Left hindlimb (tissue), 1 donor: Measurements from ENCODE around the gene KY.
A peak's percentile ranks its signal among the peaks of the same experiment; 100 is the strongest.

Experiments used
- DNase-seq: peaks from one replicate; pipeline ENCODE4 v3.0.0-alpha.2; 2018

Gene KY, protein sequence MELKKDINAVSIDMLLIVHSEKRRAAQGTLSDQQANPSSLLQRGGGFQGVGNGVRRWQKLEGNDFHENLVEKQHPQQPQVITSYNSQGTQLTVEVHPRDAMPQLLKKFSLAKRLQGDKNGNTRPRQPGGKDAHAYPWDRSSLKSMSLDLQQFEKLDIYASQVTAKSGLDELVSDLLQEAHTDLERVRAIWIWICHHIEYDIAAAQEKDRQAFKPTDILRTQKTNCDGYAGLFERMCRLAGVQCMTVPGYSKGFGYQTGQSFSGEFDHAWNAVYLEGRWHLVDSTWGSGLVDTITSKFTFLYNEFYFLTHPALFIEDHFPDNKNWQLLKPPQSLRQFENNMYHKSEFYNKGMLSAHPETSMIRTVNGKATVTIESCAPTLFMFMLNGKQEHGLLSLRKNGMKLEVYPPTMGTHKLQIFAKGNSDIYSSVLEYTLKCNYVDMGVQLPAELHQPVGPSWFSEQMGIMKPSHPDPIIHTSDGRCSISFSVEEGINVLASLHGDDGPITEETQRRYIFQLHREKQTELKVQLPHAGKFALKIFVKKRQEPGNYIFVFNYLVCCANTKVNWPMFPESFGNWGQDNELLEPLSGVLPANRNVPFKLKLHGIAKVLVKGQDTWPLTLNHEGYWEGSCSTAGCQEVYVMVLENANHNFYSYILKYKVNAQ

DNA sequence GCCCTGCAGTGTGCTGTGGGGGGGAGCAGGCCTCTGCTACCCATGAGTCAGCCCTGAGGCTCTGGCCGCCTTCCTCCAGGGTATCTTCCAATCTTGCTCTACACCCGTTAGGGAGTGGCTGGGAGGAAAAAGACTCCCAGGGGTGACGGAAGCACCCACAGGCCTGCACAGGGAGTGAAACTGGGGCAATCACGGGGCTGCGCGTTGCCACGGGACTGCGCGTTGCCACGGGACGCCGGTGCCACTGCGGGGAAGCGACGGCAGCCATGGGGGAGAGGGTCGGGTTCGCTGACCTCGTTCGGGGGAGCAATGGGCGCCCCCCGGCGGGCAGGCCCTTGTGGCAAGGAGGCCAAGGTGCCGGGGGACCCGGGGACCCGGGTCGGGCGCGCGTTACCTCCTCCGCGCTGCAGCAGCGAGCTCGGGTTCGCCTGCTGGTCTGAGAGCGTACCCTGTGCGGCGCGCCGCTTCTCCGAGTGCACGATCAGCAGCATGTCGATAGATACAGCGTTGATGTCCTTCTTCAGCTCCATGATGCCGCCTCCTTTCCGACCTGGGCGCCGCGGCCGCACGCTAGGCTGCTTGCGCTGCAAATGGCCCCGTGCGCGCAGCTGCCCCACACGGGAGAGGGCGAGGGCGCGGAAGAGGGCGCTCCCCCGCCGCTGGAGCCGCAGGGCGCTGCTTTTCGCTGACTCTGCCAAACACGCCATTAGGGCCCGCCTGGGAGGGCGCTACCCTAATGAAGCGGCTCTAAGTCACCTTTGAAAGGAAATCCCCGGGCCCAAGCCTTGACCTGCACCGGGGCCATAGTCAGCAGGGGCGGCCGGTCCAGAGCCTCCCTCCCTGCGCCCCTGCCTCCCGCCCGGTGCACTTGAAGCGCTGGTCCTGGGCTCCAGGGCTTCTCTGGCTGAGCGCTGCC, at the start of gene KY:
Gene KY (minus strand): TSS at position 592 of the 916 bp plus-strand sequence. CDS start 62 bp downstream, at position 530.
- DNase-seq = peak; percentile 73

DNA sequence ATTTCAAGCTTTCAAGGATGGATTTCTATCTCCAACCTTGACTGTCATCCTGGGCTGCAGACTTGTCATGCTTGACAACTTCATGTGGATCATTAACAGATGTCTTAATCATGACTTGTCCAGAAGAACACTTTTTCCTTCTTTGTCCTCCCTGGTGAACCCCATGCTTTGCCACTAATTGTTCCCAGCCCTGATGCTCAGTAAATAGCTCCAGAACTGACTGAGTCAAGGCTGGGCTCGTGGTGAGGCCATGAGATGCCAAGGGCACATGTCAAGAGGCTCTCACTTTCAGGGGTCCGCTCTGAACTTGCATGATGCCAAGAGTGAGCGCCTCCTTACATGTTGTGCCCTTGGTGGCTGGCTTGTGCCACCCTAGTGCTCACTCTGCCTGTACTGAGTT, 48.9 kb upstream of the KY start:
- no peak for DNase-seq

DNA sequence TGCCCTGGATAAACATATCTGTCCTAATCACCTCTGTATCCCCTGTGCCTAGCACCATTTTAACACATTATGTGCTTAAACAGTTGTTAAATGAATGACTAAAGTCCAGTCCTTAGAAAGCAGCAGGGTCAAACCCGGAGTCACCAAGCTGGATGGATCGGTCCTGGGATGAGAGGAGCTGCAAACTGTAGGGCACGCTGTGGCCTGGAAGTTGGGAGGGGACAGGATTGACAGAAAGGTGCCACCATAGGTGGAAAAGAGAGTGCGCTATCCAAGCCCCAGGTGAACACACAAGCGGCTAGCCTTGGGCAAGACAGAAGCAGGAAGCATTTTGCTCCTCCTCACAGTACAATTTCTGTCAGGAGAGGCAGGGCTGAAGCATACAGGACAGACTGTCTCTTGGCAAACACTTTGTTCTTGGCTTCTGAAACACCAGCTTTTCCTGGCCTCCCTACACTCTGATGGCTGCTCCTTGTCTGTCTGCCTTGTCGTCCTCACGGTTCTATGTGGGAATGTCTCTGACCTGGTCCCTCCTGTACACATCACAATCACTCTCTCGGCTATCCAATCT, 48.4 kb upstream of the KY start:
- no peak for DNase-seq

DNA sequence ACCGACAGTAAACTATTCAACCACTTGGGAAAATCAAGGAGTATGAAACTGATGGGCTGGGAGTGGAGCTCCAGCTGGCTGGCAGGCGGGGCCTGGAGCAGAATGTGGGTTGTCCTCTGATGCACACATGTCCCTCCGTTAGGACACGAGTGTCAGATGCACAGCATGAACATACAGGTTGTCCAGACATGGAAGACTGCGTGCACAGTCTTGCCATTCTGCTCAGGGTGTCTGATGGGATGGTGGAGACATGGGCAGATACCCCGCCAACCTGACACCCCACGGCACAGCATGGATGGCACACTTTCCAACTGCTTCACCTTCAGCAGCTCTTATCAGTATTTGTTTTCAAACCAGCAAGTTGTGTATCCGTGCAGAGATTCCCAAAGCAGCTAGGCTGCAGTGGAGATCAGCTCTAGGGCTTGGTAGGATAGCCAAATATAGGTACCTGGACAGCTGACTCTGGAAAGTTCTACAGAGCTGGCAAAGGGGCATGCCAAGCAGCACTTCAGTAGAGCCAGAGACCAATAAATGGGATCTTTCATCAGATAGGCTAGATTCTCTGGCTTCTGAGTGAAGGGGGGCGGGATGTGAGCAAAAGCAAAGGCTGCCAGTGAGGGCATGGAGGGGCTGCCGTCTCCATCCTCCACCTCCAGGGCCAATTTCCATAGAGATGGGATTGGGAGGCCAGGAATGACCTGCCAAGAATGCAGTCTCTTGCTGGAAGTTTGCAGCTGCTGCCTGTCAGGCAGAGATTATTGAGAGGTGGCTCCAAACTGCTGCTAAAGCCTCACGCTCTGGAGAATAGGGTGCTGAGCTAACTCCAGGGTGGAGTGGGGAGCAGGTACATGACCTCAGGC, 47.2 kb upstream of the KY start:
- peak; percentile 63 for DNase-seq

DNA sequence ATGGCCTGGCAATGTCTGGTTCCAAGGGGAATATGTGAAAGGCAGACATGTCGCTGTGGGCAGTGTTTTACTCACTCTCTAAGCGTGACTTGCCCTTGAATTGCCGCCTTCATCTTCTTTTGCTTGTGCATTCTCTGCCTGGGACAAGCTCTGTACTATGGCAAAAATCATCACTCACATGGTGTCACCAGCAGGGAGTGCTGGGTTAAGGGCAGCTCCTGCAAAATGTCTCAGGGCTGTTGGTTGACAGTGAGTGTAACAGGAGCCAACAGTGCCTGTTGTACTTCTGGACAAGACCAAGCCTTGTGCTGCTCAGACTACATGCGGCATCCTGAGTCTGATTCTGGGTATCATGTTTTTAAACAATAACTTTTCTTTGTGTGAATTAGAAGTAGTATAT, 45.3 kb upstream of the KY start:
- DNase-seq = no peak

DNA sequence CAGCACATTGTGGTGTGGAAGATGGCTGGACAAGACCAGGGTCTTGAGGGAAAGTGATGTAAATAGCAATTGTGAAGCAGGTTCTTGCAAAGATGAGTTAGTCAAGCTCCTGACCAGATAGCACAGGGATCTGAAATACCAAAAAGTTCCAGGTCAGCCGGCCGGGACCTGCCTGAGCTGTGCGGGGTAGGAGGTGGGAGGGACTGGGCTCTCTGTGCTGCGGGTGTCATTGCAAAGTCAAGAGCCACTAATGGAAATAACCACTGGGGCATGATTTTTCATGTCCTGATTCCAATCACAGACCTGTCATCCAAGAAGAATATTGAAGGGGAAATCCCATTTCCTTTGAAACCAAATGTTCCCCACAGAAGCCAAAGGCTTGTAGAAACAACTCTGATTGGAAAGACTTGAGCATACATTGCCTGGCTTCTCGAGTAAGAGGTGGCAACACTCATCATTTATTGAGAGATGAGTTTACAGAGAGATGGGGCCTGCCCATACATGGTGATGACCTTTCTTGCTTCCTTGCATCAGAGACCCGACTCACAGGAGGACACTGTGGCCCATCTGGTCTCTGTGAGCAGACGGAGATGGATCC, 44.2 kb upstream of the KY start:
- DNase-seq = no peak

DNA sequence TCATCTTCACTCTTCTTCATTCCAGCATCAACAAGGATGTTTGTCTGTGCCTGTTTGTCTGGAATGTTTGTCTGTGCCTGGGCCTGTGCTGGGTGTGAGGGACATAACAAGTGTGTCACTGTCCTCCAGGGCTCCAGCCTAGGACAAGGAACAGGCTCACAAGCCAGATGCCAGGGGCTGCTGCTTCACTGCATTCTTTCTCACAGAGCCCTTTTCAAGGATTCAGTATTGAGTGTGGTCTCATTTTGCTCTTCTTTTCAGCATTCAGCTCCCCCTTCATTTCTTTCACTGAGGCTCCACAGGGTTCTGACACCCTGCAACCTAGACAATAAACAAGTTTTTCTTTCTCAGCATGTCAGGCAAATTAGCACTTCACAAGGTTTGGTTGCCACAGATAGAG, 43.6 kb upstream of the KY start:
- DNase-seq = no peak

DNA sequence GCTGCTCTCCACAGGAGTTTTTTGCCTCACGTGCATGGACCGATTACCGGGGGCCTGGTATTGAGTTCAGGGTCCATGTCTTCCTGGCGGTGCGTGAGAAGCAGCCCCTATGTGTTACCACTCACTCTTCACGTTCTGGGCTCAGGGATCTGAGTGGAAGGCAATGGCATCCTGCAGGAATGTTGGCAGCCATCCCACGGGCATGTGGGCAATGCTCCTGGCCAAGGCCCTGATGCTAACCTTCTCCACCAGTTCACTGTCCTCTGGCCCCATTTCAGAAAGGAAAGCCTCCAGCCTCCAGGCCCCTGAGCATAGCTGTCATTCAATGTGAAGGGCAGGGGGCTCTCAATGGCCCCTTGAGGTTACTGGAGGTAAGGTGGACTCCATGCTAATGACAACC, 43.0 kb upstream of the KY start:
- no peak for DNase-seq

DNA sequence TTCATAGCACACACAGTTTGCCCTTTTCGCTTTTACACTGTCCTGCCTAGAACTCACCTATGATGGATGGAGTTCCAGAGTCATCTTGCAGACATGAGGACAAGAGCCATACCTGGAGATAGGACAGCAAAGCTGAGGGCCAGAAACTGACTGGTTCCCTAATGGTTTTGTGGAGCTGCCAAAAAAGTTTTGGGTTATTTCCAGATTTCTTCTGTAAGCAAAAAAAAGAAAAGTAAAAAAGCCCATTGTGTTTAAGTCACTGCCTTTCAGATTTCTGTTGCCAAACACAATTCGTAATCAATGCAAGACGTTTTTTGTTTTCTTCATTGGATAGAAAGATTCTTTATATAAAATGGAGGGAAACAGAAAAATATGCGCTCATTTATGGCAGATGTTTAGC, 42.4 kb upstream of the KY start:
- DNase-seq = no peak

DNA sequence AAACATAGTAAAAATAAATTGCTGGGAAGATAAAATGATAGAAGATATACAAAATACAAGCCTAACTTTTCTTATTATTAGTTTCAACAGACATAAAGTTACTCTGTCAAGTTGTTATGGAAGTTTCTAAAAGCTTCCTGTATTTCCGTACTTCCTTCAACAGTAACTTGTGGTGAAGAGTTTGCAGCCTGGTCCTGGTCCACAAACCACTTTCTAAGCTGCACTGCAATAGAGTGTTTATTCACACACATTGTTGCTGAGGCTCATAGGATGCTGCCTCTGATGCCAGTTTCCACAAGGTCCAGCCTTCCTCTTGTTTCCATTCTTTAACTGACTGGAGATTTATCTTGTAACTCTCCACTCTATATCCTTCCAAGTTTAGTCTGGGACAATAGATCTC, 39.4 kb upstream of the KY start:
- no peak for DNase-seq

DNA sequence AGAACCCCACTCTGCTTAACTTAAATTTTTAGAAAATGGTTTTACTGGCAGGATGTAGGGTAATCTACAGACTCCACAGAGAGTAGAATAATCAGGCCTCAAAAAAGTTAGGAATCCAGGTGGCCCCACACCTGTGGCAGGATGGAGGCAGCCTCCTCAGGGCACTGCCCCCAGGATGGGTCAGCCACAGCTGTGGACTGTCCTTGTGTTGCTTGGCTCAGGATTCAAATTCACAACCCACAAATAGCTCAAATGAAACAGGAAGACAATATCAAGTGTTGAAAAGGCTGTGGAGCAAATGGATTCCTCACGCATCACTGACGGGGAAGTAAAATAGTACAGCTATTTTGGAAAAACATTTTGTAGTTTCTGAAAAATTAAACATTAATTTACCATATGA, 36.8 kb upstream of the KY start:
- no peak for DNase-seq

DNA sequence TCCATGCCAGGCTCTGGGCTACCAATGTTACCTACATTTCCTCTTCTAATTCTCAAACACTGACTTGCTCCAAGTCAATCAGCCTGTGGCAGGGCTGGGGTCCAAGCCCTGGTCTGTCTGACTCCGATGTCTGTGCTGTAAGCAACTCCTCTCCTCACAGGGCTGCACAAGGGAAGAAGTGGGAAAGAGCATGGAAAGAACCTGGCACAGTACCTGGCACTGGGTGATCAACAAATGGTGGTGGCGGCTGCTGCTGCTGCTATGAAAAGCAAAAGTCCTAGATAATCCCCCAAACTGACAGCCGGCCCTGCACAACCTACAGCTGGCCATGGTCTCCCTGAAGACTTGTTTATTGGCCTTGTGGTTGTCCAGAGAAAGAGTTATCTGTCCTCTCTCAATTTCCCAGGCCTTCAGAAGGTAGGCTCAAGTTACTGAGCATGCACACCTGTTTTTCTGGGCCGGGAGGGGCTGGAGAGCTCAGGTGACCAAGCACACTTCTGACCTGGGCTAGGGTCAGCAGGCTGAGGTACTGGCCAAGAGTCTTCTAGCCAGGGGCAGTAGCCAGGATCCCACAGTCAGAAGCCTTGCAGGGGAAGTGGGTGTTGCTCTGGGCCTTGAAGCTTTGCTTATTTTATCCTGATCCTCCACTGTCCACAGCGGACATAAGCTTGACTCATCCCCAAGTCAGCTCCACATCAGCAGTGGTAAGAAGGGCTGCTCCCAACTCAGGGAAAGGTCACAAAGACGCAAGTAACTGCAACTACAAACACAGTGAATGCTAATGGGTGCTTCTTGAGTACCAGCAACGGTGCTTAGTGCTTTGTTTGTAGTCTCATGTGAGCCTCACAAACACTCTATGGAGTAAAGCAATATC, 35.3 kb upstream of the KY start:
- no peak for DNase-seq

DNA sequence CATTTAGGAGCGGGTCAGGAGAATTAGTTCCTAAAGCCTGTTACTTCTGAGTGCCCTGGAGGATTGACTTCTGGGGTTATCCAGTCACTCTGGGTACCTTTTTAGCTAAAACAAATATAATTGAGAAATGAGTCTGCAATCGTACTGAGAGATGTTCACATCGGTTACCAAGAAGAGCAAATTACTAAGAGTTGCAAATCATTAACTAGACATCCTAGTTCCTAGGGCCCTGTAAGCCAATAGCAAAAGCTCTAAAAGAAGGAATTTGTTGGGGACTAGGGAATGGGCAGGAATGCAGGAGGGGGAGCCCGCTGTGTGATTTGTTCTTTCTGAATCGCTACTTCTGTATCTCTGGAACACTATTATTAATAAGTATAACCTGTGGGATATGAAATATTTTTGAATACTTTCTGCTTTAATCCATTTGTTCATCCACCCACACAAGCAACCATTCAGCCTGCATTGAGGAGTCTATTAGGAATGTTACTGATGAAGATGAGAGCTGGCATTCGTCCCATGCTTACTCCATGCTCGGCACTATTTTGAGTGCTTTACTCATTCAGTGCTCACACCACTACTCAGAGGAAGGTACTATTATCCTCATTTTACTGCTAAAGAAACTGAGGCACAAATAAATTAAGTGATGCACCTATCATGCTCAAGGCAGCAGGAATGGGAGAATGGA, 31.5 kb upstream of the KY start:
- DNase-seq = no peak

DNA sequence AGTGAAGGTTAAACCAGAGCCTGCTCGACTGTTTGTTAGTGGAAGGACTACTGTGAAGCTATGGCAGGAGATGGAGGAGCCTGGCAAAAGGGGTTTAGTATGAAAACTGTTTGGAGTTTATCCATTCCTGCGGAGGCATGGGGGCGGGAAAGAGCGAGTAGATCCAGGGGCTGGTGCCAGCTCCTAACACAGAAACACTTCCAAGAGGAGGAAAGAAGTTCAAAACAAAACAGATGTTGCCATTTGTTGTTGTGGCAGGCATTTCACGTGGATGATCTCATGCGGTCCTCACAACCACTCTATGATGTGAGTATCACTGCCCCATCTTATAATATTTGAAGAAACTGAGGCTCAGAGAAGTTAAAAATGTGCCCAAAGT, 30.7 kb upstream of the KY start:
- no peak for DNase-seq

DNA sequence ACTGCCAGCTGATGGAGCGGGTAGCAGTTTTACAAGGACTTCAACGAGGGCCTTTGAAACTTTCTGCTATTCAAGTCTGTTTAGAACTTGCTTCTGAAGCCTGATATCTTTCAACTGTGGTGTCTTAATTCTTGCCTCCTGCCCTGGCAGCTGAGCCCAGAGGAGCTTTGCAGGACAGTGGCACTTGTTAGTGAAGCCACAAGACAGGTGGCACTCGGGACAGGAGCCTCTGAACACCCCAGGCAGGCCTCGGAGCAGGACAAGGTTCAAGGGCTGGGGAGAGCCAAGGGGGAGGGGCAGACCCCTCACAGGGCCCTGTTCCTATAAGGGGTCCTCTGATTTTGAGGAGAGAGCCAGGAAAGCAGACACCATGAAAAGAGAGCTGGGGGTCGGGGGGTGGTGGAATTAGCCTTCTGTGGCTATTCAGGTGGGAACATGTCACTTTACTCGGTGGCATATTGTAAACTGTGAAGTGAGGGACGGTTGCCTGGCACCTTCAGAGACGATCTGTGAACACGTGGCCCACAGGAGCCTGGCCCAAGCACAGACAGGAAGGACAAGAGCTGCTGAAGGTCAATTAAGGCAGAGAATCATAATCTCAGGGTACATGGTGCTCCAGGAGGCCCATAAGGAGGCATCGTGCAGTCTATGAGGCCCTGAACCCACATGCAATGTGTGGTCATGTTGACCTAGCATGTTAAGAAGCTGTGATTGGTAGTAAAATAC, 30.1 kb upstream of the KY start:
- DNase-seq = peak; percentile 47

DNA sequence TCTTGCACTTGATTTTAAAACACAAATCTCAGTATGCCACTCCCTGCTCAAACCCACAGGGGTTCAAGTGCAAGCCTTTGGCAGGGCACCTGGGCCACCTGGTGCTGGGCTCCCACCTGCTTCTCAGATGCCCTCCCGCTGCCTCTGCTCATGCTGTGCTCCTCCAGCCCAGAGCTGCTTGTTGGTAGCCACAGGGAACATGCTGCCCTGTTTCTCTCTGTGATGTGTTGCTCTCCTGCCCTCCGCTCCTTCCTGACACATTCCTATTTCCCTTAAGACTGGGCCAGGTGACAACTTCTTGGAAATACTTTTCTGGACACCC, 27.1 kb upstream of the KY start:
- no peak for DNase-seq

DNA sequence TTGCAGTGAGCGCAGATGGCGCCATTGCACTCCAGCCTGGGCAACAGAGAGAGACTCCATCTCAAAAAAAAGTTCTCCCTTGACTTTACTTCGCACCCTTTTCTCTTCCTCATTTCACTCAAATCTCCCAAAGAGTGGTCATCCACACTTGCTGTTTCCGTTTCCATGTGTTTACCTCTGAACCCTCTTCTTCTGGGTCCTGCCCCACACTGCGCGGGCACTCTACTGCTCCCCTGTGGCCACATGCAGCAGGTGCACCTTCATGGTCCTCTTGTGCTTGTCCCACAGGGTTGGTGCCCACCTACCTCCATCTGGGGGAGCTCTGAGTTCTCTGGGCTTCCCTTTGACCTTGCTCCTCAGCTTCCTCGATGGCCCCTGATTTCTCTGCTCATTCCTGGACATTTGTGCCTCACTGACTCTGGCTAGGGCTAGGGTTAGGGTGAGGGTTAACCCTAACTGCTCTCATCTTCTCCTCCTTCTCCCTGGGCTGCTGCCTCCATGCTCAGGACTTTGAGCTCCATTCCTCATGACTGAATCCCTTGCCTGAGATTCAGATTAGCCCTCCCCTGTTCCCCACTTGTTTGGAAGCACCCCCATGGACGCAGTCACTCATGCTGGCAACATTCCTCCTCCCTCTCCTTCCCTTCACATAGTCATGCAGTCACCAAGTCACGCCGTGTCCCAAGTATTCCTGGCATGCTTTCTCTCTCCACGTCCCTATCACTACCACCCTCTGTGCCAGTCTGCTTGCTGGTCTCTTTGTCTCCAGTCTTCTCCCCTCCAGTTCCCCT, 26.6 kb upstream of the KY start:
- DNase-seq = no peak

DNA sequence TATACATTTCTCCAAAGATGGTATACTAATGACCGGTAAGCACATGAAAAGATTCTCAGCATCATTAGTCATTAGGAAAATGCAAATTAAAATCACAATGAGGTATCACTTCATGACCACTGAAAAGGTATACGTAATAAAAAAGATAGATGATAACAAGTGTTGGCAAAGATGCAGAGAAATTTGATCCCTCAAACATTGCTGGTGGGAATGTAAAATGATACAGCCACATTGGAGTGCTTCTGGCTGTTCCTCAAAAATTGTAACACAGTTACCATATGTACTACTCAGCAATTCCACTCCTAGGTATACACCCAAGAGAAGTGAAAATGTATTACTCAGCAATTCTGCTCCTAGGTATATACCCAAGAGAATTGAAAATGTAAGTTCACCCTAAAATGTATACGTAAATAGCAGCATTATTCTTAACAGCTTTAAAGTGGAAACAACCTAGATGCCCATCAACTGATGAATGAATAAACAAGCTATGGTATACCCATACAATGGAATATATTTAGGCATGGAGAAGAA, 25.0 kb upstream of the KY start:
- DNase-seq = no peak

DNA sequence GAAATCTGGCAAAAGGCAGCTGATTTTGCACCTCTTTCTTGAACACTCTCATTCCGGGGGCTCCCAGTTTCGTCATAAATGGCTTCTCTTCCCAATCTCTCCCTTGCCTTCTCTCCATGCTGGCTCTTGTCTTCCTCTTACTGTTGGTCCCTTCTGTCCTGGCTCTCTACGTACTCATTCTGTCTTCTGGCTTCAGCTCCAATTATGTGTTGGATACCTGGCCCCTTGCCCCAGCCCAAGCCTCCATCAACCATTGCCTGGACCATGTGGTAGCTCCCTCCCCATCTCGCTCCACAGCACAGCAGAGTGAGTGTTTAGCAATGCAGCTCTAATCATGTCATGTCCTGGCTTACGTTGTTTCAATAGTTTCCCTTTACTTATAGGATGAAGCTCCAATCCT, 21.7 kb upstream of the KY start:
- DNase-seq = no peak
